ENCODE measurements around the gene STX7. TPM values are rescaled to one million over a fixed set of nuclear protein-coding genes. Genes with fewer than 3 reads are reported as not detected.
A peak's percentile ranks its signal among the peaks of the same experiment; 100 is the strongest.
"Not testable (repeated sequence)": the region's sequence is repeated elsewhere in the genome, so short reads cannot be mapped to it uniquely, and the experiment has no call there.

The STX7 gene
- total RNA-seq, result 10 to 100 TPM; 45.7 to 70.6 (median 53.2) TPM

- H3K36me3 ChIP-seq, result no peaks in the 10 kb centered on the region
- peak within 1 kb of the TSS; percentile 77 to 96 (median 94) for H3K27ac ChIP-seq
- intact Hi-C loops (cut with DNase I), result no loop called here
- peak within 1 kb of the TSS; percentile 34 to 57 (median 56) for H3K4me3 ChIP-seq (replicated peaks in 1 of 3)
- peaks cover 20 to 36% of the 10 kb centered on the region in 2 donors for H3K4me1 ChIP-seq
- DNase-seq, result peak; percentile 92 to 93
- WGBS, 2 donors, result 1 to 2% methylated on average over 31 to 53 of the region's 67 CpGs
- H3K27me3 ChIP-seq, result no peaks in the 10 kb centered on the region
- TF ChIP-seq POLR2A (IDR thresholded peaks at IDR 0.05), result peak; percentile 67 to 90
- TF ChIP-seq, protein P1, sequence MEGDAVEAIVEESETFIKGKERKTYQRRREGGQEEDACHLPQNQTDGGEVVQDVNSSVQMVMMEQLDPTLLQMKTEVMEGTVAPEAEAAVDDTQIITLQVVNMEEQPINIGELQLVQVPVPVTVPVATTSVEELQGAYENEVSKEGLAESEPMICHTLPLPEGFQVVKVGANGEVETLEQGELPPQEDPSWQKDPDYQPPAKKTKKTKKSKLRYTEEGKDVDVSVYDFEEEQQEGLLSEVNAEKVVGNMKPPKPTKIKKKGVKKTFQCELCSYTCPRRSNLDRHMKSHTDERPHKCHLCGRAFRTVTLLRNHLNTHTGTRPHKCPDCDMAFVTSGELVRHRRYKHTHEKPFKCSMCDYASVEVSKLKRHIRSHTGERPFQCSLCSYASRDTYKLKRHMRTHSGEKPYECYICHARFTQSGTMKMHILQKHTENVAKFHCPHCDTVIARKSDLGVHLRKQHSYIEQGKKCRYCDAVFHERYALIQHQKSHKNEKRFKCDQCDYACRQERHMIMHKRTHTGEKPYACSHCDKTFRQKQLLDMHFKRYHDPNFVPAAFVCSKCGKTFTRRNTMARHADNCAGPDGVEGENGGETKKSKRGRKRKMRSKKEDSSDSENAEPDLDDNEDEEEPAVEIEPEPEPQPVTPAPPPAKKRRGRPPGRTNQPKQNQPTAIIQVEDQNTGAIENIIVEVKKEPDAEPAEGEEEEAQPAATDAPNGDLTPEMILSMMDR (IDR thresholded peaks at IDR 0.05), result peak in 1 of 6 experiments; percentile 2
- H3K9me3 ChIP-seq, result no peaks in the 10 kb centered on the region
Observed at GRCh38 chr6:132512638-132513632, at the start of gene STX7. Gene STX7 (minus strand): TSS chr6:132513116. CDS start chr6:132503530, 9,586 bp downstream.

GRCh38 chr6:132560087-132560486 is 47.2 kb upstream of the STX7 start:
- intact Hi-C loops (cut with DNase I); H3K36me3 ChIP-seq; H3K27ac ChIP-seq; H3K4me3 ChIP-seq (replicated peaks in 1 of 3); H3K9me3 ChIP-seq; H3K27me3 ChIP-seq; DNase-seq; H3K4me1 ChIP-seq: not testable (repeated sequence)
- WGBS, 2 donors, result 79 to 81% methylated on average over 3 of the region's 3 CpGs

DNA sequence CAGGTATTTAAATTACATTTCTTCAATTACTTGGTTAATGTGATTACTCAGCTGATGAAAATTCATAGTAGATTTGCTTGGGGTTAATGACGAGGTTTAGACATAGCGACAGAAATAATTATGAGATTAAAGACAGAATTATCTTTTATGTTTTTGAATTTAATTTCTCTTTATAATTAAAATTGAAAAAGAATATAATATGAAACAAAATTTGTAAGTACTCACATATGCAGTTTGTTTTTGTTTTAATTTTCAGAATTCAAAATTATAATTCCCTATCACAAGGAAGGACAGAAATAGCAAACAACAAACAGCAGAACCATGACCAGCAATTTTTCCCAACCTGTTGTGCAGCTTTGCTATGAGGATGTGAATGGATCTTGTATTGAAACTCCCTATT is 39.5 kb upstream of the STX7 start, which contains the start of gene TAAR8:
TAAR8 (plus strand) TSS at position 301 of the 400 bp plus-strand sequence; CDS start at position 322, 21 bp downstream.
- 95 to 96% methylated on average over 2 of the region's 2 CpGs for WGBS, 2 donors
- no peaks in the 10 kb centered on the region for H3K36me3 ChIP-seq
- intact Hi-C loops (cut with DNase I), result no loop called here
- no peak within 1 kb of the TSS for H3K4me3 ChIP-seq (replicated peaks in 1 of 3)
- H3K27me3 ChIP-seq, result no peaks in the 10 kb centered on the region
- H3K4me1 ChIP-seq, result no peaks in the 10 kb centered on the region
- no peaks in the 10 kb centered on the region for H3K9me3 ChIP-seq
- H3K27ac ChIP-seq, result no peak within 1 kb of the TSS
- no peak for DNase-seq
- TF ChIP-seq, protein P1 (IDR thresholded peaks at IDR 0.05), result no peak
- TF ChIP-seq POLR2A (IDR thresholded peaks at IDR 0.05), result no peak

DNA sequence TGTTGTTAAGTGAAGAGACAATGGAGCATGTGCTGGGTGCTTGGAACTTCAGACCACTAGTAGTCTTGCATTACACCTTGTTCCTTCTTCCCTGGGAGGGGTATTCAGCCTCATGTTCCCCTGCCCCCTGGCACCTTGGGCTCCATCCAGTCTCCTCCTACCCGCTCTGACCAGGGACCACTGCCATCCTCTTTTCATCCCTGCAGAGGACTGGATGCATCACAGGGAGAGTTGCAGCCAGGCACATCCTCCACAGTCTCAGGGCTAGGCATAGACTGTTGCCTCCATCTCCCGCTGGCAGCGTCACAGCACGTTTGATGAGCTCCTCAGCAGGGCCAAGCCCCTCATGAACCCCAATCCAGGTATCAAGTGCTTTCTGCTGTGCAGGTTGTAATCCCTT is 38.3 kb upstream of the STX7 start:
- no peak overlapping the region for H3K4me3 ChIP-seq (replicated peaks in 1 of 3)
- no peaks in the 10 kb centered on the region for H3K4me1 ChIP-seq
- no peak for TF ChIP-seq POLR2A (IDR thresholded peaks at IDR 0.05)
- TF ChIP-seq, protein P1 (IDR thresholded peaks at IDR 0.05), result no peak
- WGBS, 2 donors, result 76 to 85% methylated on average over 4 of the region's 4 CpGs
- no peaks in the 10 kb centered on the region for H3K27me3 ChIP-seq
- intact Hi-C loops (cut with DNase I), result no loop called here
- no peak for DNase-seq
- H3K36me3 ChIP-seq, result no peaks in the 10 kb centered on the region
- no peaks in the 10 kb centered on the region for H3K9me3 ChIP-seq
- no peak overlapping the region for H3K27ac ChIP-seq

GRCh38 chr6:132548746-132549463 is 36.0 kb upstream of the STX7 start:
- H3K27me3 ChIP-seq, result no peaks in the 10 kb centered on the region
- no peaks in the 10 kb centered on the region for H3K9me3 ChIP-seq
- H3K4me1 ChIP-seq, result no peaks in the 10 kb centered on the region
- DNase-seq, result no peak
- WGBS, 2 donors, result 84 to 91% methylated on average over 4 of the region's 4 CpGs
- TF ChIP-seq POLR2A (IDR thresholded peaks at IDR 0.05), result no peak
- TF ChIP-seq, protein P1 (IDR thresholded peaks at IDR 0.05), result no peak
- no peak overlapping the region for H3K27ac ChIP-seq
- no peaks in the 10 kb centered on the region for H3K36me3 ChIP-seq
- intact Hi-C loops (cut with DNase I), result no loop called here
- H3K4me3 ChIP-seq (replicated peaks in 1 of 3), result no peak overlapping the region

Data from thyroid gland (tissue), 4 donors.